Measurements from ENCODE around the gene FMNL2. TPM values are rescaled to one million over a fixed set of nuclear protein-coding genes. Genes with fewer than 3 reads are reported as not detected.

Gene FMNL2
- total and polyA plus RNA-seq, 4 donors: 18.8 to 81.4 (median 38.4) TPM

- 58 to 69% methylated on average over 1 of the region's 1 CpG for WGBS, 2 donors
- ATAC-seq (ENCODE audit: insufficient read depth, low FRiP score) (no peak), DNase-seq (no peak)
- H3K4me1 ChIP-seq (ENCODE audit: control insufficient read depth in 5 of 5, insufficient read depth in 5 of 5, low read length in 5 of 5): peaks cover 0 to 2% (median 0%) of the 10 kb centered on the region in 5 donors
- no peak overlapping the region for H3K4me3 ChIP-seq
- no peaks in the 10 kb centered on the region for H3K36me3 ChIP-seq (ENCODE audit: control insufficient read depth in 4 of 4, insufficient read depth in 4 of 4, low read length in 4 of 4)
- no peaks in the 10 kb centered on the region for H3K9me3 ChIP-seq (ENCODE audit: control insufficient read depth in 4 of 4, insufficient read depth in 3 of 4, low read length in 3 of 4)
- TF ChIP-seq CTCF (IDR thresholded peaks at IDR 0.05; ENCODE audit: control extremely low read depth, extremely low read depth): no peak
- H3K27ac ChIP-seq (ENCODE audit: low read depth in 1 of 2, low read length in 1 of 2): no peak overlapping the region
- H3K27me3 ChIP-seq (ENCODE audit: control insufficient read depth in 3 of 3, insufficient read depth in 3 of 3, low read length in 2 of 3): no peaks in the 10 kb centered on the region
- H3K9ac ChIP-seq (ENCODE audit: insufficient read depth in 1 of 2, low read length in 2 of 2): no peak overlapping the region
These were observed 36.2 kb upstream of the FMNL2 start for GRCh38 chr2:152298754-152299153.

- Histone ChIP-seq H3K27me3 (ENCODE audit: control insufficient read depth in 3 of 3, insufficient read depth in 3 of 3, low read length in 2 of 3) (no peaks in the 10 kb centered on the region), H3K36me3 (ENCODE audit: control insufficient read depth in 4 of 4, insufficient read depth in 4 of 4, low read length in 4 of 4) (no peaks in the 10 kb centered on the region), H3K9ac (ENCODE audit: insufficient read depth in 1 of 2, low read length in 2 of 2) (no peak overlapping the region), H3K9me3 (ENCODE audit: control insufficient read depth in 4 of 4, insufficient read depth in 3 of 4, low read length in 3 of 4) (no peaks in the 10 kb centered on the region), H3K4me3 (no peak overlapping the region), H3K27ac (ENCODE audit: low read depth in 1 of 2, low read length in 1 of 2) (no peak overlapping the region), H3K4me1 (ENCODE audit: control insufficient read depth in 5 of 5, insufficient read depth in 5 of 5, low read length in 5 of 5) (no peaks in the 10 kb centered on the region)
- DNase-seq (no peak), ATAC-seq (ENCODE audit: insufficient read depth, low FRiP score) (no peak)
- no peak for TF ChIP-seq CTCF (IDR thresholded peaks at IDR 0.05; ENCODE audit: control extremely low read depth, extremely low read depth)
- WGBS, 2 donors: 90 to 96% methylated on average over 3 of the region's 3 CpGs
These were observed 33.8 kb upstream of the FMNL2 start for GRCh38 chr2:152301131-152301530.

GRCh38 chr2:152303951-152304350 is 31.0 kb upstream of the FMNL2 start:
- no peak for ATAC-seq (ENCODE audit: insufficient read depth, low FRiP score)
- TF ChIP-seq CTCF (IDR thresholded peaks at IDR 0.05; ENCODE audit: control extremely low read depth, extremely low read depth): no peak
- H3K36me3 ChIP-seq (ENCODE audit: control insufficient read depth in 4 of 4, insufficient read depth in 4 of 4, low read length in 4 of 4): no peaks in the 10 kb centered on the region
- no peak overlapping the region for H3K4me3 ChIP-seq
- H3K27me3 ChIP-seq (ENCODE audit: control insufficient read depth in 3 of 3, insufficient read depth in 3 of 3, low read length in 2 of 3): no peaks in the 10 kb centered on the region
- H3K27ac ChIP-seq (ENCODE audit: low read depth in 1 of 2, low read length in 1 of 2): no peak overlapping the region
- no peaks in the 10 kb centered on the region for H3K9me3 ChIP-seq (ENCODE audit: control insufficient read depth in 4 of 4, insufficient read depth in 3 of 4, low read length in 3 of 4)
- DNase-seq: no peak
- WGBS, 2 donors: 91 to 94% methylated on average over 2 of the region's 2 CpGs
- H3K9ac ChIP-seq (ENCODE audit: insufficient read depth in 1 of 2, low read length in 2 of 2): no peak overlapping the region
- no peaks in the 10 kb centered on the region for H3K4me1 ChIP-seq (ENCODE audit: control insufficient read depth in 5 of 5, insufficient read depth in 5 of 5, low read length in 5 of 5)

GRCh38 chr2:152304836-152305235 is 30.1 kb upstream of the FMNL2 start:
- no peaks in the 10 kb centered on the region for H3K4me1 ChIP-seq (ENCODE audit: control insufficient read depth in 5 of 5, insufficient read depth in 5 of 5, low read length in 5 of 5)
- H3K36me3 ChIP-seq (ENCODE audit: control insufficient read depth in 4 of 4, insufficient read depth in 4 of 4, low read length in 4 of 4): no peaks in the 10 kb centered on the region
- H3K4me3 ChIP-seq: no peak overlapping the region
- 69 to 100% methylated on average over 1 of the region's 1 CpG for WGBS, 2 donors
- H3K27ac ChIP-seq (ENCODE audit: low read depth in 1 of 2, low read length in 1 of 2): no peak overlapping the region
- H3K9me3 ChIP-seq (ENCODE audit: control insufficient read depth in 4 of 4, insufficient read depth in 3 of 4, low read length in 3 of 4): no peaks in the 10 kb centered on the region
- ATAC-seq (ENCODE audit: insufficient read depth, low FRiP score): no peak
- DNase-seq: no peak
- no peak overlapping the region for H3K9ac ChIP-seq (ENCODE audit: insufficient read depth in 1 of 2, low read length in 2 of 2)
- no peak for TF ChIP-seq CTCF (IDR thresholded peaks at IDR 0.05; ENCODE audit: control extremely low read depth, extremely low read depth)
- no peaks in the 10 kb centered on the region for H3K27me3 ChIP-seq (ENCODE audit: control insufficient read depth in 3 of 3, insufficient read depth in 3 of 3, low read length in 2 of 3)
